WTC11 (cell line): ENCODE measurements around the gene SMURF1. TPM values are rescaled to one million over a fixed set of nuclear protein-coding genes. Genes with fewer than 3 reads are reported as not detected.

ENCODE experiments used
- ATAC-seq: fragments of 200-7000 bp; cut with Tn5 transposase; 2 replicates; pipeline ENCODE4 v1.10.0; 2021; ENCODE audit warnings: mild to moderate bottlenecking, moderate library complexity
- CTCF ChIA-PET: fragments of 300-600 bp; sonication (Branson Sonifier 250); formaldehyde crosslinking; loops from one replicate; lab custom pipeline; 2021; ENCODE audit warnings: antibody characterized with exemption; lab: Charles Lee
- POLR2A ChIA-PET: fragments of 350-600 bp; sonication (Branson Sonifier 250); formaldehyde crosslinking; loops from one replicate; lab custom pipeline; 2021; ENCODE audit warnings: antibody characterized with exemption; lab: Charles Lee
- DNase-seq: peaks from one replicate; pipeline ENCODE4 v3.0.0; 2021; ENCODE audit warnings: low spot score
- H3K27ac Mint-ChIP-seq: 2 replicates; pipeline ENCODE4 v1.8.0; 2021; ENCODE audit warnings: mixed read lengths
- H3K27me3 Mint-ChIP-seq: 2 replicates; pipeline ENCODE4 v1.8.0; 2021; ENCODE audit warnings: low read depth, mild to moderate bottlenecking, moderate library complexity, mixed read lengths
- H3K36me3 Mint-ChIP-seq: 2 replicates; pipeline ENCODE4 v1.8.0; 2021; ENCODE audit warnings: mixed read lengths
- H3K4me1 Mint-ChIP-seq: 2 replicates; pipeline ENCODE4 v1.8.0; 2022; ENCODE audit warnings: mixed read lengths
- H3K4me3 Mint-ChIP-seq: 2 replicates; pipeline ENCODE4 v1.8.0; 2021; ENCODE audit warnings: mild to moderate bottlenecking, moderate library complexity, mixed read lengths
- H3K9me3 Mint-ChIP-seq: 2 replicates; pipeline ENCODE4 v1.8.0; 2021; ENCODE audit warnings: mixed read lengths
- EMX1 ChIP-seq: fragments of 250-450 bp; sonication (Bioruptor Pico); IDR thresholded peaks from 2 replicates; pipeline ENCODE4 v1.8.0; 2021; ENCODE audit warnings: mild to moderate bottlenecking
- FOXJ3 ChIP-seq: sonication (generic); formaldehyde crosslinking; IDR thresholded peaks from 2 replicates; pipeline ENCODE4 v1.9.0; 2021; ENCODE audit warnings: missing genetic modification reagents, mild to moderate bottlenecking, borderline replicate concordance
- HMGA2 ChIP-seq: fragments of 250-450 bp; sonication (Bioruptor Pico); IDR thresholded peaks from 2 replicates; pipeline ENCODE4 v1.4.0; 2021; ENCODE audit warnings: mild to moderate bottlenecking, moderate library complexity
- IRF2 ChIP-seq: sonication (generic); formaldehyde crosslinking; IDR thresholded peaks from 2 replicates; pipeline ENCODE4 v1.8.0; 2022; ENCODE audit warnings: low read depth, missing genetic modification reagents, borderline replicate concordance
- KAT7 ChIP-seq: sonication (generic); formaldehyde crosslinking; IDR thresholded peaks from 2 replicates; pipeline ENCODE4 v1.8.1; 2023; ENCODE audit warnings: missing genetic modification reagents, mild to moderate bottlenecking, borderline replicate concordance
- TEAD4 ChIP-seq: sonication (generic); formaldehyde crosslinking; IDR thresholded peaks from 2 replicates; pipeline ENCODE4 v1.8.0; 2022; ENCODE audit warnings: mild to moderate bottlenecking, missing genetic modification reagents
- ZBTB21 ChIP-seq: sonication (generic); formaldehyde crosslinking; IDR thresholded peaks from 2 replicates; pipeline ENCODE4 v1.8.1; 2023; ENCODE audit warnings: mild to moderate bottlenecking, missing genetic modification reagents, borderline replicate concordance
- total RNA-seq: library from RNA; stranded (reverse); gene quantifications from 3 replicates; pipeline ENCODE4 v1.2.3, GENCODE V29; 2021
- TF ChIP-seq, protein P1 (sequence below): sonication (generic); formaldehyde crosslinking; IDR thresholded peaks from 2 replicates; pipeline ENCODE4 v1.8.1; 2022; ENCODE audit warnings: mild to moderate bottlenecking, moderate library complexity, missing genetic modification reagents
- TF ChIP-seq, protein P2 (sequence below): sonication (generic); formaldehyde crosslinking; IDR thresholded peaks from 2 replicates; pipeline ENCODE4 v1.8.0; 2022; ENCODE audit warnings: mild to moderate bottlenecking, missing genetic modification reagents
- TF ChIP-seq, protein P3 (sequence below): sonication (generic); formaldehyde crosslinking; IDR thresholded peaks from 2 replicates; pipeline ENCODE4 v1.8.0; 2023; ENCODE audit warnings: missing genetic modification reagents, mild to moderate bottlenecking, borderline replicate concordance
- TF ChIP-seq, protein P4 (sequence below): fragments of 250-450 bp; sonication (Bioruptor Pico); conservative IDR thresholded peaks from 2 replicates; pipeline ENCODE4 v1.9.0; 2021; ENCODE audit warnings: mild to moderate bottlenecking
- TF ChIP-seq, protein P5 (sequence below): sonication (generic); formaldehyde crosslinking; IDR thresholded peaks from 2 replicates; pipeline ENCODE4 v1.8.1; 2022; ENCODE audit warnings: missing genetic modification reagents, borderline replicate concordance

SMURF1 gene
- total RNA-seq, 1 experiment from 2014 or later: 23.2 TPM

DNA sequence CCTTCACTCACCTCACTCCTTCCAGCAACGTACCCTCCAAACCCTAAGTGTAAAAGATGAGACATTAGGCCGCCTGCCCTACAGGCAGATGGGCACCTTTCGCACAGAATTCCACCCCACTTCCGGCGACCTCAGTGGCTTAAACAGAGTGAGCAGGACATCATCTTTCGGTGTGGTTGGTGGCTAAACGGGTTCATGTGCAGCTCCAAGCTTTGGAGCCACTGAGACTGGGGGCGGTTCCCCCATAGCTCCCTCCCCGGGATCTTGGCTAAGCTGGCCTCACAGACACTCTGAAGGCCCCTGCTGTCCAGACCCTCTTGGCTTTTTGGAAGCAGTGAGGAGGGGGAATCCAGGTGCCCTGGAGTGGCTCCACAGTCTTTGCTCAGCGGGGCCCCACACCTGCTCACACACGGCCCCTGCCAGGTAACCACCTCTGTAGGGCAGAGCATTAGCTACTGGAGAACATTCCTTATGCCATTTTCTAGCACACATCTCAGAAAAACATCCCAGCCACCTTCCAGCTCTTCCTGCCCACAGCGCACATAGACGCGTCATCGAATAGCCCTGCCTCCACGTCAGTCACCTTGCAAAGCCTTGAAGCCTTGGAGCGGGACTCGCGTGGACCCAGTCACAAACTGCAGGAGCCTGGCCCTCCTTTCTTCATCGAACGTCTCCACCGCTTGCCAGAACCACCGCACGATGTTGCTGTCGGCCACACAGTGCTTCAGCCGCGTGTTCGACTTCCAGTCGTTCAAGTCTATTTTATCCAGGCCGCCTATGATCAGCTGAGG lies 108.8 kb downstream of the SMURF1 start (continued):
- TF ChIP-seq, protein P1, sequence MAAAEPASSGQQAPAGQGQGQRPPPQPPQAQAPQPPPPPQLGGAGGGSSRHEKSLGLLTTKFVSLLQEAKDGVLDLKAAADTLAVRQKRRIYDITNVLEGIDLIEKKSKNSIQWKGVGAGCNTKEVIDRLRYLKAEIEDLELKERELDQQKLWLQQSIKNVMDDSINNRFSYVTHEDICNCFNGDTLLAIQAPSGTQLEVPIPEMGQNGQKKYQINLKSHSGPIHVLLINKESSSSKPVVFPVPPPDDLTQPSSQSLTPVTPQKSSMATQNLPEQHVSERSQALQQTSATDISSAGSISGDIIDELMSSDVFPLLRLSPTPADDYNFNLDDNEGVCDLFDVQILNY (CRISPR knock-in tag): no peak
- TF ChIP-seq FOXJ3 (CRISPR knock-in tag): no peak
- TF ChIP-seq, protein P2, sequence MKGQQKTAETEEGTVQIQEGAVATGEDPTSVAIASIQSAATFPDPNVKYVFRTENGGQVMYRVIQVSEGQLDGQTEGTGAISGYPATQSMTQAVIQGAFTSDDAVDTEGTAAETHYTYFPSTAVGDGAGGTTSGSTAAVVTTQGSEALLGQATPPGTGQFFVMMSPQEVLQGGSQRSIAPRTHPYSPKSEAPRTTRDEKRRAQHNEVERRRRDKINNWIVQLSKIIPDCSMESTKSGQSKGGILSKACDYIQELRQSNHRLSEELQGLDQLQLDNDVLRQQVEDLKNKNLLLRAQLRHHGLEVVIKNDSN (CRISPR knock-in tag): no peak
- no peak for TF ChIP-seq TEAD4 (CRISPR knock-in tag)
- no peak for TF ChIP-seq EMX1 (CRISPR knock-in tag)
- TF ChIP-seq KAT7 (CRISPR knock-in tag): no peak
- TF ChIP-seq HMGA2 (CRISPR knock-in tag): no peak

DNA sequence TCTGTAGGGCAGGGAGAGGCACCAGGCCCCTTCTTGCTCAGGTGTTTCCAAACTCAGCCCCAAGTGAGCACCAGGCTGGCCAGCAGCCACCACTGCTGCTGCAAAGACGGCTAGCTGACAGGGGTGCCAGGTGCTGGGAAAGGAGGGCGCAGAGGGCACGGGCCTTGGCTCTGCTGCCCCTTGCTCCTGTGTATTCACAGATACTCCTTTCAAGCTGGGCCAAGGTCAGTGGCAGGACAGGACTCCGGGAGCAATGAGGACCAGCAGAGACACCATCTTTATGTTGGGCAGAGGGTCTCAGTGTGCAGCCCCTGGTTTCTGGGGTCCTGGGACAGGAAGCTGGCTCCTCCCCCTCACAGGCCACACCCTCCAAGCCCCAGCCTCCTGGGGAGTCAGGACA lies 110.1 kb downstream of the SMURF1 start:
- POLR2A ChIA-PET: no interaction called here
- DNase-seq: no peak
- CTCF ChIA-PET: no interaction called here
- peaks cover 85% of the 10 kb centered on the region for H3K36me3 Mint-ChIP-seq
- TF ChIP-seq IRF2 (CRISPR knock-in tag): no peak
- TF ChIP-seq, protein P3, sequence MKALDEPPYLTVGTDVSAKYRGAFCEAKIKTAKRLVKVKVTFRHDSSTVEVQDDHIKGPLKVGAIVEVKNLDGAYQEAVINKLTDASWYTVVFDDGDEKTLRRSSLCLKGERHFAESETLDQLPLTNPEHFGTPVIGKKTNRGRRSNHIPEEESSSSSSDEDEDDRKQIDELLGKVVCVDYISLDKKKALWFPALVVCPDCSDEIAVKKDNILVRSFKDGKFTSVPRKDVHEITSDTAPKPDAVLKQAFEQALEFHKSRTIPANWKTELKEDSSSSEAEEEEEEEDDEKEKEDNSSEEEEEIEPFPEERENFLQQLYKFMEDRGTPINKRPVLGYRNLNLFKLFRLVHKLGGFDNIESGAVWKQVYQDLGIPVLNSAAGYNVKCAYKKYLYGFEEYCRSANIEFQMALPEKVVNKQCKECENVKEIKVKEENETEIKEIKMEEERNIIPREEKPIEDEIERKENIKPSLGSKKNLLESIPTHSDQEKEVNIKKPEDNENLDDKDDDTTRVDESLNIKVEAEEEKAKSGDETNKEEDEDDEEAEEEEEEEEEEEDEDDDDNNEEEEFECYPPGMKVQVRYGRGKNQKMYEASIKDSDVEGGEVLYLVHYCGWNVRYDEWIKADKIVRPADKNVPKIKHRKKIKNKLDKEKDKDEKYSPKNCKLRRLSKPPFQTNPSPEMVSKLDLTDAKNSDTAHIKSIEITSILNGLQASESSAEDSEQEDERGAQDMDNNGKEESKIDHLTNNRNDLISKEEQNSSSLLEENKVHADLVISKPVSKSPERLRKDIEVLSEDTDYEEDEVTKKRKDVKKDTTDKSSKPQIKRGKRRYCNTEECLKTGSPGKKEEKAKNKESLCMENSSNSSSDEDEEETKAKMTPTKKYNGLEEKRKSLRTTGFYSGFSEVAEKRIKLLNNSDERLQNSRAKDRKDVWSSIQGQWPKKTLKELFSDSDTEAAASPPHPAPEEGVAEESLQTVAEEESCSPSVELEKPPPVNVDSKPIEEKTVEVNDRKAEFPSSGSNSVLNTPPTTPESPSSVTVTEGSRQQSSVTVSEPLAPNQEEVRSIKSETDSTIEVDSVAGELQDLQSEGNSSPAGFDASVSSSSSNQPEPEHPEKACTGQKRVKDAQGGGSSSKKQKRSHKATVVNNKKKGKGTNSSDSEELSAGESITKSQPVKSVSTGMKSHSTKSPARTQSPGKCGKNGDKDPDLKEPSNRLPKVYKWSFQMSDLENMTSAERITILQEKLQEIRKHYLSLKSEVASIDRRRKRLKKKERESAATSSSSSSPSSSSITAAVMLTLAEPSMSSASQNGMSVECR (CRISPR knock-in tag): no peak
- no peak for TF ChIP-seq ZBTB21
- no peak; the same call in 1 of the 2 replicates for ATAC-seq
- no peak overlapping the region for H3K27ac Mint-ChIP-seq
- no peaks in the 10 kb centered on the region for H3K4me1 Mint-ChIP-seq
- no peaks in the 10 kb centered on the region for H3K9me3 Mint-ChIP-seq
- H3K4me3 Mint-ChIP-seq: no peak overlapping the region
- H3K27me3 Mint-ChIP-seq: no peaks in the 10 kb centered on the region

DNA sequence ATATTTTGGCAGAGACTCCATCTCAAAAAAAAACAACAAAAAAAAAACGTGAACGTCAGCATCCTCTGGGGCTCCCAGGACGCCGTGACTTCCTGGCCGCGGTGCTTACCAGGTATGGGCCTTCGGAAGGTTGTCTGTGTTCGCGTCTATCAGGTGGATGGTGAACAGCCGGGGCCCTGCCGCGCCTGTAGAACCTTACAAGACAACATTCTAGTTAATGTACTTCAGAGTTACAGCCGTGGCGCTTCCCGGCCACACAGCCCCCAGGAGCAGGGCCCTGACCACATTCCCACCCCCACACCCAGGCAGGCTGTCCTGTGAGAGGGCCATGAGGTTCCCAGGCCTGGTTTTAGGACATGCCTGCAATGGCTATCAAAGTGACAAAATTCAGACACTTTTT lies 111.0 kb downstream of the SMURF1 start:
- TF ChIP-seq, protein P4, sequence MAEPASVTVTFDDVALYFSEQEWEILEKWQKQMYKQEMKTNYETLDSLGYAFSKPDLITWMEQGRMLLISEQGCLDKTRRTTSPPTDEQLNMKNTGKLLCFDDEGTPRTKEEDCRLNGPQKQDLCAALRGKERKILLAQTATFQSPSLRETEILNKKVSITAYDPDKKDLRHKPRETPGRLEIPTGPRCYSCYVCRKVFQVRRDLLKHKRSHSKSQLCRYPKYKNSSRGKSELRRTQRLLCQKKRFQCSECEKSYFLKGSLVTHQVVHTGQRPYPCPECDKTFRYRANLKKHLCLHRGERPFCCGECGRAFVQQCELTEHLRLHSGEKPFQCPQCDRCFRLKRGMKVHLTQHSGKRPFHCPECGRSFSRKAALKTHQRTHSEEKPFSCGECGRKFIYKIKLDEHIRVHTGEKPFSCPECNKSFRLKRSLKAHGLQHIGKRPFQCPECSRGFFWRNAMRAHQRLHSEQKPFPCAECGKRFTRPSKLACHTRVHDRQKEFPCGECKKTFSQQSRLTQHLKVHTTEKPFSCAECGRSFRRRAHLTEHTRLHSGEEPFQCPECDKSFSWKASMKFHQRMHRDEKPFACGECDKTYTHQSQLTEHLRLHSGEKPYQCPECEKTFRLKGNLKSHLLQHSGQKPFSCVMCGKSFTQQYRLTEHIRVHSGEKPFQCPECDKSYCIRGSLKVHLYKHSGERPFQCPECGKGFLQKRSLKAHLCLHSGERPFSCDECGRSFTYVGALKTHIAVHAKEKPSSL (CRISPR knock-in tag): no peak
- TF ChIP-seq IRF2 (CRISPR knock-in tag): no peak
- TF ChIP-seq, protein P5, sequence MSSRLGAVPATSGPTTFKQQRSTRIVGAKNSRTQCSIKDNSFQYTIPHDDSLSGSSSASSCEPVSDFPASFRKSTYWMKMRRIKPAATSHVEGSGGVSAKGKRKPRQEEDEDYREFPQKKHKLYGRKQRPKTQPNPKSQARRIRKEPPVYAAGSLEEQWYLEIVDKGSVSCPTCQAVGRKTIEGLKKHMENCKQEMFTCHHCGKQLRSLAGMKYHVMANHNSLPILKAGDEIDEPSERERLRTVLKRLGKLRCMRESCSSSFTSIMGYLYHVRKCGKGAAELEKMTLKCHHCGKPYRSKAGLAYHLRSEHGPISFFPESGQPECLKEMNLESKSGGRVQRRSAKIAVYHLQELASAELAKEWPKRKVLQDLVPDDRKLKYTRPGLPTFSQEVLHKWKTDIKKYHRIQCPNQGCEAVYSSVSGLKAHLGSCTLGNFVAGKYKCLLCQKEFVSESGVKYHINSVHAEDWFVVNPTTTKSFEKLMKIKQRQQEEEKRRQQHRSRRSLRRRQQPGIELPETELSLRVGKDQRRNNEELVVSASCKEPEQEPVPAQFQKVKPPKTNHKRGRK (CRISPR knock-in tag): no peak
- TF ChIP-seq, all 79 proteins: peak for 0
- no peak overlapping the region for H3K4me3 Mint-ChIP-seq
- ATAC-seq: no peak
- no peaks in the 10 kb centered on the region for H3K27me3 Mint-ChIP-seq
- ChIA-PET POLR2A (no interaction called here), CTCF (no interaction called here)
- DNase-seq: no peak
- H3K36me3 Mint-ChIP-seq: peaks cover 85% of the 10 kb centered on the region
- no peaks in the 10 kb centered on the region for H3K4me1 Mint-ChIP-seq
- no peak overlapping the region for H3K27ac Mint-ChIP-seq
- no peaks in the 10 kb centered on the region for H3K9me3 Mint-ChIP-seq
